Measurements from ENCODE around the gene CHL1.

Gene CHL1

DNA sequence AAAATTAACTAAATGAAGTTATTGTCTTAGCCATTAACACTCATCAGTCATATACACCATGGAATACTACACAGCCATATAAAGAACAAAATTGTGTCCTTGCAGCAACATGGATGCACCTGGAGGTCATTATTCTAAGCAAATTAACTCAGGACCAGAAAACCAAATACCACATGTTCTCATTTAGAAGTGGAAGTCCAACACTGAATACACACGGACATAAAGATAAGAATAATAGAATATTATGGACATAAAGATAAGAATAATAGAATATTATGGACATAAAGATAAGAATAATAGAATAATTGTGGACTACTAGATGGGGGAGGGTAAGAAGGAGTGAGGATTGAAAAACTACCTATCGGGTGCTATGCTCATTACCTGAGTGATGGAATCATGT is 122.3 kb downstream of the CHL1 start:
- Mint-ChIP-seq H3K27me3 (ENCODE audit: low read depth) (no peaks in the 10 kb centered on the region), H3K4me3 (no peak overlapping the region), H3K36me3 (ENCODE audit: low read depth) (no peaks in the 10 kb centered on the region), H3K9me3 (no peaks in the 10 kb centered on the region), H3K4me1 (ENCODE audit: low read depth) (no peaks in the 10 kb centered on the region), H3K27ac (no peak overlapping the region)

DNA sequence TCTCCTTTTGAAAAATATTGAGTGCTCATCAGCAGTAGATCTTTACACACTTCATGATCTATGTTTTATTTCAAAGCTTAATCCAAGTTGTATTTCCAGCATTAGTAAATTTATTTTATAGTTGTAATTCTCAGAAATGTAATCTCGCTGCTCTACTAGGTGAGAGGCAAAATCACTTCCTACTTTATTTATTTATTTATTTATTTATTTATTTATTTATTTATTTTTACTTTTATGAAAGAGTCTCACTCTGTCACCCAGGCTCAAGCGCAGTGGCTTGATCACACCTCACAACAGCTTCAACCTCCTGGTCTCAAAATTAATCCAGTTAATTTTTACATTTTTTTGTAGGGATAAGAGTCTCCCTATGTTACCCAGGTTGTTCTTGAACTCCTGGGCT is 127.9 kb downstream of the CHL1 start:
- no peaks in the 10 kb centered on the region for H3K9me3 Mint-ChIP-seq
- H3K27me3 Mint-ChIP-seq (ENCODE audit: low read depth), result no peaks in the 10 kb centered on the region
- no peak overlapping the region for H3K27ac Mint-ChIP-seq
- no peak overlapping the region for H3K4me3 Mint-ChIP-seq
- H3K4me1 Mint-ChIP-seq (ENCODE audit: low read depth), result no peaks in the 10 kb centered on the region
- H3K36me3 Mint-ChIP-seq (ENCODE audit: low read depth), result no peaks in the 10 kb centered on the region

DNA sequence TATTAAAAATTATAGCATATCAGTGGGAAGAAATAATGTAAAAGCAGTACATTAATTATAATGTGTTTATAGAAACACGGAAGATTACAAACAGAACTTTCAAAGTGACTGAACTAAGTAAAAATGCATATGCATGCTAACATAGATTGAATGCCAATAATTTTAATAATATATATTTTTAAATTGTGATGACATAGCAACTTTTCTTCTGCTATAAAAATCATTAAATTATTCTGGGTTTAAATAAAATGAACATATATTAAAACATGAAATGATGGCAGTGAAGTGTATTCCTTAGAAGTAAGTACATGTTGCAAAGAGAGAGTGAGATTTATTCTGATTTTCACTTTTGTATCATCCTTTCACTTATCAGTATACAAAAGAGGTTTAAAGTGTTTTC is 128.9 kb downstream of the CHL1 start:
- H3K27ac Mint-ChIP-seq, result no peak overlapping the region
- H3K9me3 Mint-ChIP-seq, result no peaks in the 10 kb centered on the region
- H3K4me1 Mint-ChIP-seq (ENCODE audit: low read depth), result no peaks in the 10 kb centered on the region
- H3K4me3 Mint-ChIP-seq, result no peak overlapping the region
- H3K36me3 Mint-ChIP-seq (ENCODE audit: low read depth), result no peaks in the 10 kb centered on the region
- no peaks in the 10 kb centered on the region for H3K27me3 Mint-ChIP-seq (ENCODE audit: low read depth)

DNA sequence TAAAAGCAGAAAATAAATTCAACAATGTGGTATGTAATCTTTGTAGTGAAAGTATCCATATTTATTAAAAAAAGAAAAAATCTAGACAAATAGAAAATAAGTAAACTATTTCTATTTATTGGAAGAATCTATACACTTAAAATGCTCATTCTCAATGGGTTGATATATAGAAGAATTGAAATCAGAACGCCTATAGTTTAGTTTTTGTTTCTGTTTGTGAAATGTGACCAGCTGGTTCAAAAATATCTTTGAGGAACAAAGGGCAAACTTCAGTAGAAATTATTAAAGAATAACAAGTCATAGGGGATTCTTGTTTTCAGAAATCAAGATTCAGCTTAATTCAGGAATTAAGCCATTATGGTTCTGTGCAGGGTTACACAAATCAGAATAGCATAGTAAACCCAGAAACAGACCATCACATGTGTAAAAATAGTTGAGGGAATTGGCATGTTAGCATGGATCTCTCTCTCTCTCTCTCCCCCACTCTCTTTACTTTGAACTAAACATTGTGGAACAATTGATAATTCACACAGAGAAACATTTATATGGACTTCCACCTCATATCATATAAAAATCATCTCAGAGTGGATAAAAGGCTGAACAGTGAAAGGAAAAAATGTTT is 134.0 kb downstream of the CHL1 start:
- Mint-ChIP-seq H3K9me3 (no peaks in the 10 kb centered on the region), H3K36me3 (ENCODE audit: low read depth) (no peaks in the 10 kb centered on the region), H3K27me3 (ENCODE audit: low read depth) (no peaks in the 10 kb centered on the region), H3K4me3 (no peak overlapping the region), H3K27ac (no peak overlapping the region), H3K4me1 (ENCODE audit: low read depth) (no peaks in the 10 kb centered on the region)

DNA sequence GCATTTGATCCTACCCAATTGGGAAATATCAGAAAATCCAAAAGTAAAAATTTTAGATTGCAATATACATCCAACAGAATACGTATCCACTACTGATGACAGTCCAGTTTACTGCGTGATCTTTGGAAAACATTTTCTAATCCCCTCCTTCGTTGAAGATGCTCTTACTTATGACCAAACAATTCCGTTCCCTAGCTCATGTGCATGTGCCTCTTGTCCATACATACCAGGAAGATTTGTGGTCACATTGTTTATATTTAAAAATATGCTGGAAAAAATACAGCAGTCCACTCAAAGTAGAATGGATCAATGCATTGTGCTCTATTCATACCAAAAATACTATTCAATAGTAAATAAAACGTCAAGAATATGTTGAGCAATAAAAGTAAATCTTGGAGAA is 135.3 kb downstream of the CHL1 start:
- H3K9me3 Mint-ChIP-seq, result no peaks in the 10 kb centered on the region
- no peaks in the 10 kb centered on the region for H3K36me3 Mint-ChIP-seq (ENCODE audit: low read depth)
- H3K27me3 Mint-ChIP-seq (ENCODE audit: low read depth), result no peaks in the 10 kb centered on the region
- H3K27ac Mint-ChIP-seq, result no peak overlapping the region
- H3K4me3 Mint-ChIP-seq, result no peak overlapping the region
- H3K4me1 Mint-ChIP-seq (ENCODE audit: low read depth), result no peaks in the 10 kb centered on the region

DNA sequence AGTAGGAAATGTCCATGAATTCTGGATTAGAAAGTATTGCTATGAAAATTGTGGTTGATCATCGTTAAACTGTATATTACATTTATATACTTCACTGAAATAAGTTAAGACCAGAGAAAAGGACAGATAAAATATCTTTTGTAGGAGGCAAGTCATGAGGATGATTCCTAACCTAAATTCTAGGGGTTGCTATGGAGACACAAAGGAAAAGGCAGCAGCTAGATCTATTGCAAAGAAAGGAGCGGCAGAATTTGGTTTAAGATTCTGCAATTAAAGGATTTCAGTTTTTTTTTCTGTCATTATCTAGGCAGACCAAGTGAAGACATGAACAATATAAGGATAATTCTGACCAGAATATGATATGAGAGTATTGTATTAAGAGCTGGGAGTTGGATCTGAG is 136.1 kb downstream of the CHL1 start:
- Mint-ChIP-seq H3K27ac (no peak overlapping the region), H3K27me3 (ENCODE audit: low read depth) (no peaks in the 10 kb centered on the region), H3K4me3 (no peak overlapping the region), H3K4me1 (ENCODE audit: low read depth) (no peaks in the 10 kb centered on the region), H3K36me3 (ENCODE audit: low read depth) (no peaks in the 10 kb centered on the region), H3K9me3 (no peaks in the 10 kb centered on the region)

DNA sequence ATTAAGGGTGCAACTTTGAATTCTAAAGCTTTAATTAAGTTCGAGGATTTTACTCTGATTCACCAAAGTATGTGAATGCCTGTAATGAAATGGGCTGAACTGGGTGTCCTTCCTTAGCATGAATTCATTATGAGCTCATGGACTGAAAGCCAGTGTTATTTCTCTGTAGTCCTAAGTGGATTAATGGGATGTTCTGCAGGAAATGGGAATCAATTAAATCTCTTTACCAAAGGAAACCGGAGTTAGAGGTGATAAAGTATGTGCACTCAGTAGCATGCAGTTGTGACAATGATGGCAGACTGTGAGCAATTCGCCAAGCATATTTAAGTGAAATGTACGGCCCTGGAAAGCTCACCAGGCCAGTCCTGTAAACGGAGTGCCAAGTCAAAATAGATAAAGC is 138.7 kb downstream of the CHL1 start:
- Mint-ChIP-seq H3K4me3 (no peak overlapping the region), H3K27ac (no peak overlapping the region), H3K36me3 (ENCODE audit: low read depth) (no peaks in the 10 kb centered on the region), H3K9me3 (no peaks in the 10 kb centered on the region), H3K27me3 (ENCODE audit: low read depth) (no peaks in the 10 kb centered on the region), H3K4me1 (ENCODE audit: low read depth) (no peaks in the 10 kb centered on the region)

DNA sequence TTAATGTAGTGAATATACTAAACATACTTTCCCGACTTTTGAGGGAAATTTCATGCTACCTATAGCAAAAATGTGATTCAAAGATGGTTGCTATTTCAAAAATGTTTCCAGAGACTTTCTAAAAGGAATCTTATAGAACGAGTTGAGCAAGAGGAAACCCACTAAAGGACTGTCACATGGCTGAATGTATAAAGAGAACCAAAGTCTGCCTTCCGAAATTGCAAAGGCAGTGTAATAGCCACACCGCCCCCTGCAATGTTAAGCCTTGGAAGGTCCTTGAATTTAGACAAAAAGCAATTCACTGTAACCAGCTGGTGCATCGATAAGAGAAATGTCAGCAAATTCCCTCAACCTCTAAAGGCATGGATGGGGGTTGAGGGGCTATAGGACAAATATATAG is 142.8 kb downstream of the CHL1 start:
- no peaks in the 10 kb centered on the region for H3K4me1 Mint-ChIP-seq (ENCODE audit: low read depth)
- H3K27me3 Mint-ChIP-seq (ENCODE audit: low read depth), result no peaks in the 10 kb centered on the region
- no peak overlapping the region for H3K27ac Mint-ChIP-seq
- H3K4me3 Mint-ChIP-seq, result no peak overlapping the region
- no peaks in the 10 kb centered on the region for H3K9me3 Mint-ChIP-seq
- no peaks in the 10 kb centered on the region for H3K36me3 Mint-ChIP-seq (ENCODE audit: low read depth)

DNA sequence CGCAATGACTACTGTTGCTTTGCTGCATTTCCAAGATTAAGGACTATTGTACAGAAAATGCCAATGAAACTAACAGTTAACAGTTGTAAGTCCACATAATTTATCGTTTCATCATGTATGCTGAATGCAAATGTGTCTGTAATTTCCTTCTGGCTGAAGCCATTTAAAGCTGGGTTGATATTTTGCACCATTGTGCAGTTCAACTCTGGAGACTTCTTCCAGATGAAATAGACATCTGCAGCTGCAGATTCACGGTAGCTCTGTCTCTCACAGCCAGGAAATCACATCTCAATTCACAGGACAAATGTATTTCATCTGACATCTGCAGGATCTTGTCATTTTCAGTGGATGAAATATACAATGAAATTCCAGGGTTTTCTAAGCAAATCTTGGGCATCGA is 145.4 kb downstream of the CHL1 start:
- Mint-ChIP-seq H3K36me3 (ENCODE audit: low read depth) (no peaks in the 10 kb centered on the region), H3K27ac (no peak overlapping the region), H3K4me3 (no peak overlapping the region), H3K4me1 (ENCODE audit: low read depth) (no peaks in the 10 kb centered on the region), H3K27me3 (ENCODE audit: low read depth) (no peaks in the 10 kb centered on the region), H3K9me3 (no peaks in the 10 kb centered on the region)

DNA sequence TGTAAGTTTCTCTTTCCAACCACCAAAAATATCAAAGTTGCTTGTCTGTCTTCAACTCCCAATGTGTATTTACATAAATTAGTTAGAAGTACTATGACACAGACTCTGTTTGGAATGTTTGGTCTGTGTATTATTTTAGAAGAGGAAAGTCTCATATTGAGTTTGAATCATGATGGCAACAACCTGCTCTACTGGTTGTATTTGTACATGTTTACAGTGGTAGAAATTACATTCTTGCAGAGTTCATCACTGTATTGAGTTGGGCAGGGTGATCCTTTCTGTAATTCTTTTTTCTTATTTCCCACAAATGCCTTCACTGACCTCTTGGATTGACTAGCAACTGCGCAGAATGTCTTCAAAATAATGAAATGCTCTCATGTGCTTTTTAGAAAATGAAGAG is 149.6 kb downstream of the CHL1 start:
- H3K4me3 Mint-ChIP-seq, result no peak overlapping the region
- no peaks in the 10 kb centered on the region for H3K9me3 Mint-ChIP-seq
- H3K4me1 Mint-ChIP-seq (ENCODE audit: low read depth), result no peaks in the 10 kb centered on the region
- no peak overlapping the region for H3K27ac Mint-ChIP-seq
- no peaks in the 10 kb centered on the region for H3K27me3 Mint-ChIP-seq (ENCODE audit: low read depth)
- H3K36me3 Mint-ChIP-seq (ENCODE audit: low read depth), result no peaks in the 10 kb centered on the region

DNA sequence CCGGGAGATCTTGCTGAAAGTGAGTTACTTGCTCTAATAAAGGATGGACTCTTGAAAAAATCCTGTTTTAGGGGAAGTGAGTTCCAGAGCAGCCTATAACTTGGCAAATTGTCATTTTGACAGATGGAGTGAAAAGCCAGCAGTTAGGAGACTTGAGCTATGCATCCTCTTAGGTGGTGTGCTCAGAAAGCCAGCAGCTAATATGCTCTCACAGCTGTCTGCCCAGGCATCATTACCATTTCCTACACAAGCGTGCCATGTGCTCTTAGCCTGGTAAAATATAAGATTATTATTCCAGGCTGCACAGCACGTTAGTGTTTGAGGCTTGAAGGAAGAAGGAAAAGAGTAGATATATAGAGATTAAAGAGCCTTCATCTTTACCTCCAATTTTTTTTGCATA is 151.0 kb downstream of the CHL1 start:
- Mint-ChIP-seq H3K4me1 (ENCODE audit: low read depth) (no peaks in the 10 kb centered on the region), H3K9me3 (no peaks in the 10 kb centered on the region), H3K27me3 (ENCODE audit: low read depth) (no peaks in the 10 kb centered on the region), H3K27ac (no peak overlapping the region), H3K4me3 (no peak overlapping the region), H3K36me3 (ENCODE audit: low read depth) (no peaks in the 10 kb centered on the region)

DNA sequence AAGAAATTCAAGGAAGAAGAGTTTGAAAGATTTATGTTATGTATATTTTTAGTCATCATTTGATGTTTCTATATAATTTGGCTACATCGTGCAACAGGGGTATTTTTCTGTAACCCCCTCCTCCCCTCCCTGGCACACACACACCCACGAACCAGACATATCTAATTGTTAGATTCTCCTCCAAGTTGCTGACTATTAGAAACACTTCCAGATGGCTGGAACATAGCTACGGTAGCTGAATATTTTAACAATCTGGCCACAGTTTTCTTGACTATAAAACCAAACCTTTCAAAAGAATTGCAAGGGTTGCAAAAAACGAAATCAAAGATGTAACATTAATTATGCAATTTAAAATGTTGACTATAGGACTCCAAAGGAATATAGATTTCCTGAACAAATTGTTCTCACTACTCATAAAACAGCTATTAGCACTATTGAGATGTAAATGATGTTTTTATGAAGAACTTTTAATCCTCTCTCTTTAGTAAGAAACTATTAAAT is 154.4 kb downstream of the CHL1 start:
- Mint-ChIP-seq H3K9me3 (no peaks in the 10 kb centered on the region), H3K36me3 (ENCODE audit: low read depth) (no peaks in the 10 kb centered on the region), H3K4me1 (ENCODE audit: low read depth) (no peaks in the 10 kb centered on the region)

DNA sequence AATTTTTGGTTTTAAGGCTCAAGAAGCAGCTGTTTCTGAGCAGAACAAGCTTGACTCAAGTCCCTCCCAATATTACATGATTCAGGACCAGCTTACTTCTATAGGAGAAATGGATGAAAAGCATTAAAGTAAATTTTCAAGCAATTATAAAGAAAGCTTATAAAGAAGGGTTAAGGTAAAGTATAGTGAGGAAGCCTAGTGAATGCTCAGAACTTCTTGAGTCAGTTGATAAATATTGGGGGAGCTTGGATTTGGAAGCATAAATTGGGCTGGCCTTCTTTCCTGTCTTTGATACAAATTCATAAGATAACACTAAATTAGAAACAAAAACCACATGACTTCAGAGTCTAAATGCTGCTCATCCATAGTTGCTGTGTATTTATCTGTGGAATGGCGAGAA is 156.0 kb downstream of the CHL1 start:
- Mint-ChIP-seq H3K36me3 (ENCODE audit: low read depth) (no peaks in the 10 kb centered on the region), H3K27me3 (ENCODE audit: low read depth) (no peaks in the 10 kb centered on the region), H3K27ac (no peak overlapping the region), H3K4me1 (ENCODE audit: low read depth) (no peaks in the 10 kb centered on the region), H3K9me3 (no peaks in the 10 kb centered on the region), H3K4me3 (no peak overlapping the region)

More for the DNA sequence above, 154.4 kb downstream of the CHL1 start:
- Mint-ChIP-seq H3K27me3 (ENCODE audit: low read depth) (no peaks in the 10 kb centered on the region), H3K4me3 (no peak overlapping the region), H3K27ac (no peak overlapping the region)

DNA sequence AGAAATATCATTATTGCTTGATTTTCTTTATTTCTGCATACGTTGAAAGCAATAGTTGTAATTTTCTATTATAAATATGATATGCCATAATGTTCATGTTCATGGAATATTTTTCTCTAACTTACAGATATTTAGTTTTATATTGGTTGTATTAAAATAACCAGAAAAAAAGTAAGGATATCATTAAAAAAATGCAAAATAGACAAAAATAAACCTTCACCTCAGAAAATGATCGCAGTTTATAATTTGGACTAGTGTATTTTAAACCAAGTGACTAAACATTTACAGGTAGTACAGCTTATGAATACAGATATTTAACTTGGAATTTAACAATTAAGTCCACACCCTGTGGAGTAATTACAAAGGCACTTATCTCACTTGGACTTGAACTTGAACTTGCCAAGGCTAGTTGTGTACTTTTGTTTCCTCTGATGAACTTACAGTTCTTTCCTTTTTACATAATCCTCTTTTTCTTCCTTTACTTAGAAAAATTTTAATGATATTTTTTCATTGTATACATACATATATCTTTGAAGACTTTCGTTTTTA is 156.7 kb downstream of the CHL1 start:
- Mint-ChIP-seq H3K9me3 (no peaks in the 10 kb centered on the region), H3K27me3 (ENCODE audit: low read depth) (no peaks in the 10 kb centered on the region), H3K36me3 (ENCODE audit: low read depth) (no peaks in the 10 kb centered on the region), H3K4me3 (no peak overlapping the region), H3K4me1 (ENCODE audit: low read depth) (no peaks in the 10 kb centered on the region), H3K27ac (no peak overlapping the region)

DNA sequence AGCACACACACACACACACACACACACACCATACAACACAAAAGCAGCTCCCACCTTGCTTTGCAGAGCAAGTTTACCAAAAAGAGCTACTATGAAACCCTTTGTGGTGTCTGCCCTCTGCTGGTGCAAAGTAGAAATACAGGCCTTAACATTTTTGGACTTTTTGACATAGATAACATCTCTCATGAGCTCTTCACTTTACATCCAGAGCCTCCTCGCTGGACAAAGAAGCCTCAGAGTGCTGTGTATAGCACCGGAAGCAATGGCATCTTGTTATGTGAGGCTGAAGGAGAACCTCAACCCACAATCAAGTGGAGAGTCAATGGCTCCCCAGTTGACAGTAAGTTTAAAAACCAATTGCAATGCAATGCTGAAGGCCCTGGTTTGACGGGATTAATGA is 157.9 kb downstream of the CHL1 start:
- Mint-ChIP-seq H3K9me3 (no peaks in the 10 kb centered on the region), H3K36me3 (ENCODE audit: low read depth) (no peaks in the 10 kb centered on the region), H3K4me3 (no peak overlapping the region), H3K4me1 (ENCODE audit: low read depth) (no peaks in the 10 kb centered on the region), H3K27ac (no peak overlapping the region), H3K27me3 (ENCODE audit: low read depth) (no peaks in the 10 kb centered on the region)

DNA sequence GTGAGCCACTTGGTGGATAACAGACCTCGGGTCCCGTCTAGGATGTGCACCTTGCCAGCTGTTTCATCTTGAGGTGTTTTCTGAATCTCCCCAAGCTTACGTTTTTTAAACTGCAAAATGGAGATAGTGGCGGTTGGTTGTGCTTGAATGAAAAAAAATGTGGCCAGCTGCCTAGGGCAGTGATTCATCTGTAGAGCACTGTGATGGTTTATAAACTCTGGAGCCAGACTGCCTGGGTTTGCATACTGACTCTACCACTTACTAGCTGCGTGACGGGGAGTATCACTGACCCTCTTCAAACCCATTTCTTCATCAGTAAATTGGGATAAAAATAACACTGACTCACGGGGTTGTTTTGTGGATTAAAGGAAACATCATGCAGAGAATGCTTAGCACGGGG is 159.1 kb downstream of the CHL1 start:
- Mint-ChIP-seq H3K27me3 (ENCODE audit: low read depth) (no peaks in the 10 kb centered on the region), H3K4me3 (no peak overlapping the region), H3K9me3 (no peaks in the 10 kb centered on the region), H3K27ac (no peak overlapping the region), H3K4me1 (ENCODE audit: low read depth) (no peaks in the 10 kb centered on the region), H3K36me3 (ENCODE audit: low read depth) (no peaks in the 10 kb centered on the region)

Data from T-helper 1 cell treated with Interleukin-12 subunit alpha and Interleukin-12 subunit beta and Interleukin-4 antibody, amounts not matched to agents 30 μg/mL and 1 μg/mL, for 36 hours (primary cell).